Astrocyte of the cerebellum (primary cell): Measurements from ENCODE around the gene GGCX.

Source experiments
- DNase-seq: peaks from one replicate; pipeline ENCODE4 v3.0.0-alpha.2; 2011; ENCODE audit warnings: low read depth
- H3K4me3 ChIP-seq: 2 replicates; pipeline ENCODE4 v1.5.1; 2011; ENCODE audit warnings: mild to moderate bottlenecking, low read depth, low read length, moderate library complexity
- in situ Hi-C: cut with HindIII; loops from 2 replicates; pipeline ENCODE4 v1.10.0; 2017; ENCODE audit warnings: low sequenced_read_pairs
- TF ChIP-seq, protein P1 (sequence below): IDR thresholded peaks from 2 replicates; pipeline ENCODE4 v1.5.1; 2012; ENCODE audit warnings: low read length, low read depth, moderate library complexity, mild to moderate bottlenecking; ENCODE audit errors: missing control alignments

The GGCX gene

DNA sequence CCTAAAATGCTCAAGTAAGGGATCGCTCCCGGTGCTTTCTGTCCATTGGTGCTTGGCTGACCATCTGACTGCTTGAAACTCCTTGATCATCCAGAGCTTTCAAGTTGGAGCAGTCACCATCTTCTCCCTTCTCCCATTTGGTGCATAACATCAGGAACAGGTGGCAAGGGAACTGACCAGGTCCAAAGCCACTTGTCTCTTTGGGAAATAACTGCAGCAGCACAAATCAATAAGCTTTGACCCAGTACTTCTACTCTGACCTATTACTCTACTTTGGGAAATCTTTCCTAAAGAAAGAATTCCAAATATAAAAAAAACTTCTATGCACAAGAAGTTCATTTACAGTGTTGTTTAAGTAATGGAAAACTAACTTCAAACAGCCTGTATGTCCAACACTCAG is 32.9 kb downstream of the GGCX start:
- no peak for DNase-seq
- H3K4me3 ChIP-seq = no peak overlapping the region
- TF ChIP-seq, protein P1, sequence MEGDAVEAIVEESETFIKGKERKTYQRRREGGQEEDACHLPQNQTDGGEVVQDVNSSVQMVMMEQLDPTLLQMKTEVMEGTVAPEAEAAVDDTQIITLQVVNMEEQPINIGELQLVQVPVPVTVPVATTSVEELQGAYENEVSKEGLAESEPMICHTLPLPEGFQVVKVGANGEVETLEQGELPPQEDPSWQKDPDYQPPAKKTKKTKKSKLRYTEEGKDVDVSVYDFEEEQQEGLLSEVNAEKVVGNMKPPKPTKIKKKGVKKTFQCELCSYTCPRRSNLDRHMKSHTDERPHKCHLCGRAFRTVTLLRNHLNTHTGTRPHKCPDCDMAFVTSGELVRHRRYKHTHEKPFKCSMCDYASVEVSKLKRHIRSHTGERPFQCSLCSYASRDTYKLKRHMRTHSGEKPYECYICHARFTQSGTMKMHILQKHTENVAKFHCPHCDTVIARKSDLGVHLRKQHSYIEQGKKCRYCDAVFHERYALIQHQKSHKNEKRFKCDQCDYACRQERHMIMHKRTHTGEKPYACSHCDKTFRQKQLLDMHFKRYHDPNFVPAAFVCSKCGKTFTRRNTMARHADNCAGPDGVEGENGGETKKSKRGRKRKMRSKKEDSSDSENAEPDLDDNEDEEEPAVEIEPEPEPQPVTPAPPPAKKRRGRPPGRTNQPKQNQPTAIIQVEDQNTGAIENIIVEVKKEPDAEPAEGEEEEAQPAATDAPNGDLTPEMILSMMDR = no peak
- in situ Hi-C loops = no loop called here

DNA sequence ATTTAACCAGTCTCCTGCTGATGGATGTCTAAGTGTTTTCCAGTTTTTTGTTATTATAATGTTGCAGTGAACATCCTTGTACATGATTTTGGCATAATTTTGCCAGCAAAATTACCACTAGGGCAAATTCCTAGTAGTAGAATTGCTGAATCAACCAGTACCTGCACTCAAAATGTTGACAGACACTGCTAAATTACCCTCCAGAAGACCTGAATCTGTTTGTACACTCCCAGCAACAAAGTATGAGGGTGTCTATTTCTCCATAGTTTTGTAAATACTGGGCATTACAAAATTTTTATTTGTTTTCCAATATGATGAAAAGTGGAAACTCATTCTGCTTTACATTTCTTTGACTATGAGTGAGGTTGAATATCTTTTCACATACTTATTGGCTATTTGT is 33.5 kb downstream of the GGCX start:
- TF ChIP-seq, protein P1 = no peak
- no peak overlapping the region for H3K4me3 ChIP-seq
- in situ Hi-C loops = no loop called here
- DNase-seq = no peak

DNA sequence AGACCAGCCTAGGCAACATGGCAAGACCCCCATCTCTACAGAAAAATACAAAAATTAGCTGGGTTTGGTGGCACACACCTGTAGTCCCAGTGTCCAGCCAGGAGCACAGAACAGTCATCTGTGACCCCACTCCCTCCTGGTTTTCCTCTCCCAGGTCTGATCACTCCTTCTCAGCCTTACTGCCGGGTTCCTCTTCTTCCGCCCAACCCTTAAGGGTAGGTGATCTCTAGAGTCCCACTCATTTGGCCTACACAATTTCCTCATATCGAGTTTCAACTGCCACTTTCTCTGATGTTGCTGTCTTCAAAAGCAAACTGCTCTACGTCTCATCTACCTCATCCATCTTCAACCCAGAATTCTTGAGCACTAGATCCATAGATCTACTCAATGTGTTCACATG is 35.7 kb downstream of the GGCX start:
- TF ChIP-seq, protein P1 = no peak
- no peak for DNase-seq
- in situ Hi-C loops = no loop called here
- H3K4me3 ChIP-seq = no peak overlapping the region

DNA sequence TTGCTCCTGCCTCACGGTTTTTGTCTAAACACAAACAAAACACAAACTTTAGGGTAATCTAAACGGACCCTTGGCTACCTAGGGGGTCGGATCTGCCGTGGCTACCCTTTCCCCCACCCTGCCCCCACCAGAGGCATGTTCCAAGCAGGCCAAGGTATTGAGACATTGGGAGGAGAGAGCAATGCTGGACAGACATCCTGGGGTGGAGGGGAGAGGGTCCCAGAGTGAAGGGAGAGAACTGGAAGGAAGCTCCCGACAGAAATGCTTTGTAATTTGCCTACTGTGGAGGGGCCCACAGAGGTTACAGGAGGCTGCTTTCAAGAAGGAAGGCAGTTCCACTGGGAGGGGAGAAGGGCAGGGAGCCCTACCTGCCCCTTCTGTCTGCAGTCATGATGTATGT is 36.3 kb downstream of the GGCX start:
- no peak overlapping the region for H3K4me3 ChIP-seq
- no peak for DNase-seq
- TF ChIP-seq, protein P1 = no peak
- in situ Hi-C loops = no loop called here

DNA sequence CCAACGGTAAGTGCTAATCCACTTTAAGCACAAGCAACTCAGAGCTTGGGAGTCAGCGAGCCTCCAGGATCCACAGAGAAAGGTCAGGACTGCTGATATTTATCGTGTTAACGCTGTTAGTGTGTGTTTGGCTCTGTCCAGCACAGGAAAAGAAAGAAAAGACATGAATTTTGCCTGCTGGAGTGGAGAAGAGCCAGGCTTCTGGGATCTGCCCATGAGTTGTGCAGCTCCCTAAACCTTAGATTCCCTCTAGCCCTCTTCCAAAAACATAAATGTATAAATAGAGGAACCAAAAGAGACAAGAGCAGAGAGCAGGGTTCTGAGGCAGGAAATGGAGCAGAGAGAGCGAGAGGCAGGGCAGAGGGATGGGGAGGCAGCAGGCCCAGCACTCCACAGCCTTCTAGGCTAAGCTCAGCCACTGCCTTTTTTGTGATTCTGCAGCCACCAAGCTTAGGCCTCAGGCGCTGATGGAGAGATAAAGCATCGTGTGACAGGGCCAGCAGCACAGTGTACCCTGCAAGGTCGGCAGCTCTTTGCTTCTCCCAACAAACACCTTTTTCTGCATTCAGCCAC is 36.9 kb downstream of the GGCX start:
- no peak overlapping the region for H3K4me3 ChIP-seq
- DNase-seq = no peak
- in situ Hi-C loops = no loop called here
- TF ChIP-seq, protein P1 = no peak

DNA sequence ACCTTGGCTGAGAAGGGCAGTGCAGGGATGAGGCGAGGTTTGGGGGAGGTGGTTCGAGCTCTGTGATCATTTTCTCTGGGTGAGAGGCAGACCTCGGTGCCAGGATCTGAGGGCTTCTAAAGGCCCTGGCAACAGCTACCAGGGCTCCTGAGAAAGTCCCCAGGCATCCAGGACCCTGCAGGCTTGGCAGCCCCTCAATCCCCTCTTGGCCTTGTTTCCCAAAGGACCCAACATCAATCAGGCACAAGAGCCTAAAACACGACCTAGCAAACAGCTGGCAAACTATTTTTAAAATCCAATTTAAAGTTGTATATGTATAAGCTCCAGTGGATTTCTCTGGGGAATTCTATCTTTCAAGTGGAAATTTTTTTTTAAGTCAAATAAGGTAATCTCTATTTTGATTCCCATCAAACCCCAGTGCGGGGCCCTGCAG is 37.4 kb downstream of the GGCX start:
- in situ Hi-C loops = no loop called here
- H3K4me3 ChIP-seq = no peak overlapping the region
- DNase-seq = no peak
- TF ChIP-seq, protein P1 = no peak
